HG03442 (cell line): ENCODE results near the gene ALPK3.
"Not testable (repeated sequence)": the region's sequence is repeated elsewhere in the genome, so short reads cannot be mapped to it uniquely, and the experiment has no call there.

Source experiments
- ATAC-seq: cut with Tn5 transposase; IDR thresholded peaks from one replicate; pipeline ENCODE4 v1.9.1; 2021; ENCODE audit warnings: mild to moderate bottlenecking, moderate library complexity; ENCODE audit not compliant: unreplicated experiment

ALPK3 gene

DNA sequence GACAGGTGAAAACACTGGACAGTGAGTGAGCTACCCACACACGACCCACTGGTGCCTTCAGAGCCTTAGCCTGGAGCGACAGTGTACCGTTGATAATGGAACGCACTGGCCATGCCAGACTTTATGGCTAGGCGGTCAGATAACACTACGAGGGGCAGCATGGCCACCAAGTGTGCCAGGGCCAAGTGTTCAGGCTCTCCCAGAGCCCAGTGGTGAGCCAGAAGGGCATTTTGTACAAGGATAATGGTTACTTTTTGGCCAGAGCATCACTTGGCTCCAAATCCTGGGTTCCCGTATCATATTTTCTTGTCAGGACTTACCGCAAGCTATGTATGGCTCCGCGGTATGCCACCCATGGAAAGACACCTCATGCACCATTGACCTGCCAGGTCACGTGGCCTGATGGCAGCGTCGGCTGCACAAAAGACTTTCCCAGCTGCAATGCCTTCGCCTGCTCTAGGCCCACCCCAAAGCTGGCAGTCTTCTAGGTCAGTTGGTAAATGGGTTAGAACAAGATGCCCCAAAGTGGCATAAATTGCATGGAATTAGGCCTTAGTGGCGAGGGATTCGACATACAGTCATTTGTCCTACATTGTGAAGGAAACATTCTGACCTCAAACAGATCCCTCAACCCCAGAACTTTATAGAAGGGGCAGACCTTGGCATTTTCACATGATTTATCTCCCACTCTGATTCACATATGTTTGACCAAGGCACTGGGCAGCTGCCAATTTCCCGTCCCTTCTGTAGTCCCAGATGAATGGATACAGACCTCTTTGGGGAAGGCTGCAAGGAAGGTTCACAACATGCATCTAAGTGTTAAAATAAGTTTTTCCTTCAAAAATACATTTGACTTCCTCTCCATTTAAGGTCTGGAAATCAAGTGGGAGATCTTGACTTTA, 55.1 kb downstream of the ALPK3 start:
- ATAC-seq, result no peak

DNA sequence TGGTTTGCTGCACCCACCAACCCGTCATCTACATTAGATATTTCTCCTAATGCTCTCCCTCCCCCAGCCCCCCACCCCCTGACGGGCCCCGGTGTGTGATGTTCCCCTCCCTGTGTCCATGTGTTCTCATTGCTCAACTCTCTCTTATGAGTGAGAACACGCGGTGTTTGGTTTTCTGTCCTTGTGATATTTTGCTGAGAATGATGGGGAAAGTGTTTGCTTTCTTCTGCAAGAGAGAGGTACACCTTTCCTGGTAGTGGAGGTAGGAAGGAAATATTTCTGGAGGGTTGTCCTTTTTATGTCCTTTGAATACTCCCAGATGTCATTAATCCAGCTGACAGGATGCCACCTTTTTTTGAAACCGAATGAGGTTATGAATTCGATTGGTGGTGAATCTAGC, 56.8 kb downstream of the ALPK3 start:
- no peak for ATAC-seq

DNA sequence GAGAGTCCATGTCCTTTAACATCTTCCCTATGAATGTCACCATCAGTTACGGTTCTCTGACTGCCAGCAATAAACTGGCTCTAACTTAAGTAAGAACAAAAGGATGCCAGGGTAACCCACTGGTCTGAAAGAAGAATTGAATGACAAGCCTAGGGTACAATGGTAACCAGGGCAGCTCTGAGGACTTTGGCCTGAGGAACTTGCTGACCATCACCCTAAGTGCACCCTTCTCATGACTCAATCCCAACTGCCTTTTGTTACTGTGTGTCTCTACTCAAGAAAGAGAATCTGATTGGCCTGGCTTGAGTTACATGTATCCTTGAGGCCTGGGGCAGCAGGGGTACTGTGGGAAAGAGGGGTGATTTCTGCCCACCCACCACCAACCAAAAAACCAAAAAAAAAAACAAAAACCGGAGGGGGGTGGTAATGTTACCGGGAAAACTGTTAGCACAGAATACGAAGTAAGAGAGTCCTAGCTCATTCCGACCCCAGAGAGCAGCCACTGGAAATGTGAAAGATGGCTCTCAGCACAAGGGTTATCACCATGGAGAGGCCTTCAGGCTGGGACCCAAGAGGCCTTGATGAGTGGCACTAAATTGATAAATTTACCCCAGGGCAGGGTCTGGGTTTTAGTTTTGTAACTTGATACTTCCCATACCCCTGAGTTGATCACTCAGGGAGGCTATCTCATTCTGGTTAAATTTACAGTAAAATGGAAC, 58.0 kb downstream of the ALPK3 start:
- ATAC-seq, result no peak

DNA sequence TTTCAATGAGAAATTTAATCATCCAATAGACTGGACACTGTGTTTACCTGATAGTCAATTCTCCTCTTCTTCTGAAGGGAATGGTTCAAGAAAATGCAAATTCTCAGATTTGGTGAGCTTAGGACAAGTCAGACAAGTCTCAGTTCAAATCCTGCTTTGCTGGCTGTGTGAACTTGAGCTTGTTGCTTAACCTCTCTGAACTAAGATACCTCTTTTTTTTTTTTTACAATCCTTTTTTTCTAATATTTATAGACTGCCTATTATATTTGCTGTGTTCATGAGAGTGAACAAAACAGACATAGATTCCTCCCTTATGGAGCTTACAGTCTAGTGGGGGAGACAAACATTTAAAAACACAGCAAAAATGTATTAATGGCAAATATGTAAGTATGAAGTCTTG, 59.1 kb downstream of the ALPK3 start:
- ATAC-seq, result no peak

GRCh38 chr15:84877701-84878100, 60.5 kb downstream of the ALPK3 start:
- not testable (repeated sequence) for ATAC-seq

- no peak for ATAC-seq
These were observed 61.3 kb downstream of the ALPK3 start for GRCh38 chr15:84878504-84878903.

DNA sequence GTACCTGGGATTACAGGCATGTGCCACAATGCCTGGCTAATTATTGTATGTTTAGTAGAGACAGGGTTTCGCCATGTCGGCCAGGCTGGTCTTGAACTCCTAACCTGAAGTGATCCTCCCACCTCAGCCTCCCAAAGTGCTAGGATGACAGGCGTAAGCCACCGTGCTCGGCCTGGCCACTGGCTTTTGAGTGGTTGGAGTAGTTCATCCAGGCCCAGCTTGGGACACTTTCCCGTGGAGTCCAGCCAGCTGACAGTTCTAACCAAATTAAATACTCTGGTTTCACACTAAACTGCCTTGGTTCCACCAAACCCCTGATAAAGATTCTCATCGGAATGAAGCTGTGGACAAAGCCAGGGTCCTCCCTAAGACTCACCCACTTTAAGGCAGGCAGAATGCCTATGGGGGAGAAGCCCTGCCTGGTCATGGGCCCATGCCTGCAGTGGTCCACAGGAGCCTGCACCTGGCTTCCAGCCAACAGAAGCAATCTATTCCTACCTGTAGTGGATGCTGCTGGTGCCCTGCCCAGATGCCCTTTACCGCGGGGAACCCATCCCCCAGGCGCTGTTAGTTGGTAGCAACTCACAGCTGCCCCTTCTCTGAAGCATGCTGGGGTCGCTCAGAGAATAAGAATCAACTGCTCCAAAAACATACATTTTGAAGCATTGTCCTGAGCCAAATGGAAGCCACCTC, 62.1 kb downstream of the ALPK3 start:
- no peak for ATAC-seq

- ATAC-seq, result no peak
These were observed 62.9 kb downstream of the ALPK3 start for GRCh38 chr15:84880007-84880406.

- ATAC-seq, result no peak
These were observed 63.8 kb downstream of the ALPK3 start for GRCh38 chr15:84880822-84881519.

- ATAC-seq, result no peak
These were observed 64.3 kb downstream of the ALPK3 start for GRCh38 chr15:84881520-84881830.

- ATAC-seq, result no peak
These were observed 66.3 kb downstream of the ALPK3 start for GRCh38 chr15:84883466-84883865.

DNA sequence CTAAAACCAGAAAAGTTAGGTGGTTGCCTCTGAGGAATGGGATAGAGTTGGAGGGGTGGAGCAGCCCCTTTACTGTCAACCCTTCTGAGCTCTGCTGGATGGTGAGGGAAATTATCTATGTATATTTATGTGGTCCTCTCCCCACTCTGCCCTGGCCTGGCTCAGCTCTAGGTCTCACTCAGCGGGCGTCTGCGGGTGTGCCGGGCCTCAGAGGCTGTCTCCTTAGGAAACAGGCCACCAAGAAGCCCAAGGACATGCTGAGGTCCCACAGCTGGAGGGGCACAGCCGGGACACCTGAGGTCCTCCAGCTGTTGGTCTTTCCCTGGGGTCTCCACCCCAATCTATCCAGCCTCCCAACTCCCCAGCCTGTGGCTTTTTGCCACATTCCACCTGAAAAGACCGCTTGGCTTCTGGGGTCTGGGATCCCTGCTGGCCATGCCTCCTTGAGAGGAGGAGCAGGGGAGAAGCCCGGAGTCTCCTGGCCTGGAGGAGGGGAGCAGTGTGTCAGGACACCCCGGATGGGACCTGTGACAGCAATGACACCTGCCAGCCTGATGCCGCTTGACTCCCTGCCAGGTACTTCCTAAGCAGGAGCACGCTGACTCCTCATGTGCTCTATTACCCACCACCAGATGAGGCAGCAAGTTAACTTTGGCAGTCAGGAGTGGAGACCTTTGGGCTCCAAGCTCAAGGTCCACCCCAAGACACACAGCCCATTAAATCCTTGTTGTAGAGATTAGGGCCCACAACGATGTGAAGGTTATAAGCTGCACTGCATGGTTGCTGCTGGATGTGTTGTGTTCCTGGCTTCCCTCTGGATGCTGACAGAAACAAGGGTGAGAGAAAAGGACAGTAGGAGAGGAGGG, 67.0 kb downstream of the ALPK3 start, which contains the start of gene SLC28A1:
TSS of gene SLC28A1 (plus strand) at position 747 of the 866 bp plus-strand sequence. CDS start 3,099 bp downstream, outside the sequence.
- ATAC-seq, result no peak

DNA sequence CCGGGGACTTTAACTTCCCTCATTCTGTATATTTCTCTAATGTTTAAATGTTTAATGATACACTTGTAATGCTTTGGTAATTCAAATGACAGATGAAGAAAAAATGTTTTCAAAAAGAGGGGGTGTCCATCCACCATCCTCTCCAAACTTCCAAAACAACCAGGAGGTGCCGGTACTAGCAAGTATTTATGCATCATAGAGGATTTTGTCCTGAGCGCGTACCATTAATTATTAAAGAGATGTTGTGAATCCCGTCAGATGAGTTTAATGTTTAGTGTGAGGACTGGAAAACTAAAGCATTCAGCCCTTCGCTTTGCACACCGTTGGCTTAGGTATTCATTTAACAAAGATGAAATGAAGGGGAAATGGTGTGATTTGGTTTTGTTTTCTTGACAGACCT, 68.6 kb downstream of the ALPK3 start:
- ATAC-seq, result no peak

- ATAC-seq, result no peak
These were observed 69.2 kb downstream of the ALPK3 start for GRCh38 chr15:84886211-84886983.

- ATAC-seq, result no peak
These were observed 69.8 kb downstream of the ALPK3 start for GRCh38 chr15:84886984-84887299.

DNA sequence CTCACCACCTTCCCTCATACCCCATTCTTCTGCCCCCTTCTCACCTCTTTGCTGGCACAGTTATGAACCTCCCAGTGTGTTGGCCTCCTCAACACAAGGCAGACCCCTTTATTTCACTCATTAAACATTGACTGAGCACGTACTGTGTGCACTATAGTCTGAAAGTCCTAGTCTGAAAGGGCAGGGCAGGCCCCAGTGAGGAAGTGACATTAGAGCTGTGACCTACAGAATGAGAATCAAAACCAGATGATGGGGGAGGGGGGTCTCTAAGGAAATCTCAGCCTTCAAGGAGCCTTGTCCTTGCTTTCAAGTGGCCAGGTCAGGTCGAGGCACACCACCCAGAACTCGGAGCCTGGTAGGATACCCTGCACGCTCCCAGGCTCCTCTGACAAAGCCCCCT, 70.8 kb downstream of the ALPK3 start:
- ATAC-seq, result no peak

GRCh38 chr15:84888639-84889038, 71.5 kb downstream of the ALPK3 start:
- ATAC-seq, result no peak

GRCh38 chr15:84889313-84889990, 72.3 kb downstream of the ALPK3 start:
- no peak for ATAC-seq
